ENCODE data around the gene CIAO2A.
"Not testable (repeated sequence)": the region's sequence is repeated elsewhere in the genome, so short reads cannot be mapped to it uniquely, and the experiment has no call there.

The CIAO2A gene

DNA sequence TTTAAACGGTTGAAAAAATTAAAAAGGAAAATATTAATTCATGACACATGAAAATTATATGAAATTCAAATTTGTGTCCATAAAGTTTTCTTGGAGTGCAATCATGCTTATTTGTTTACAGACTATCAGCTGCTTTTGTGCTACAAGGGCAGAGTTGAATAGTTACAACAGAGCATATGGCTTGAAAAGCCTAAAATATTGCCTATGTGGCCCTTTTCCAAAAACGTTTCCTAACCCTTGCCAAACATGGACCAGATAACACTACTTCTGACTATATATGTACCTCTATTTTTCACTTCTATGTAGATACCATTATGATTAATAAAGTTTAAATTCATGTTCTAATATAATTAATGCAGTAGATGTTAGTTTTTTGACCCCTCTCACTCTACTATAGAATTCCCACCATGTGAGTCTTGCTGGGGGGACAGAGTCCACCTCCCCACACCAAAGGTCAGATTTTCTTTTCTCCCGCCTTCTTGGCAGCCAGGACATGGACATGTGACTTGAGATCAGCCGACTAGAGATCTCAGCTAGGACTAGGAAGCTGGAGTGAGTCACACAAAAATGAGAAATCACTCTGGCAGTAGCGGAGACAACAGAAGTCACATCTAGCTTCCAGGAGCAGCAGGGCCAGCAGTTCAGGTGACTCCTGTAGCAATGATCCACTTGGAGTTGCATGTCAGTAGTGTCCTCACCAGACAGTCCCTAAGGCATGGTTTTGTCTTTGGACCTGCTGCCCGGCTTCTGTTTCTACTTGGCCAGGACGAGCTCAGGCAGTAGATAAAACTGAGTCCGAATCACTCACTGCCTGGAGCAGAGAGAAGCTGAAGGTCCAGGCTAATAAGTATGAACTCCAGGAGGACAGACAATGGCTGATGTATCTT is 22.4 kb downstream of the CIAO2A start:
- no peak for TF ChIP-seq CTCF (IDR thresholded peaks at IDR 0.05; ENCODE audit: low read length, missing control alignments)
- peak; percentile 90 for DNase-seq (ENCODE audit: low read depth)
- H3K4me3 ChIP-seq (replicated peaks; ENCODE audit: low read depth, low read length): no peak overlapping the region

- H3K4me3 ChIP-seq (replicated peaks; ENCODE audit: low read depth, low read length): no peak overlapping the region
- DNase-seq (ENCODE audit: low read depth): no peak
- no peak for TF ChIP-seq CTCF (IDR thresholded peaks at IDR 0.05; ENCODE audit: low read length, missing control alignments)
Observed at GRCh38 chr15:64070106-64070505, 23.5 kb downstream of the CIAO2A start.

DNA sequence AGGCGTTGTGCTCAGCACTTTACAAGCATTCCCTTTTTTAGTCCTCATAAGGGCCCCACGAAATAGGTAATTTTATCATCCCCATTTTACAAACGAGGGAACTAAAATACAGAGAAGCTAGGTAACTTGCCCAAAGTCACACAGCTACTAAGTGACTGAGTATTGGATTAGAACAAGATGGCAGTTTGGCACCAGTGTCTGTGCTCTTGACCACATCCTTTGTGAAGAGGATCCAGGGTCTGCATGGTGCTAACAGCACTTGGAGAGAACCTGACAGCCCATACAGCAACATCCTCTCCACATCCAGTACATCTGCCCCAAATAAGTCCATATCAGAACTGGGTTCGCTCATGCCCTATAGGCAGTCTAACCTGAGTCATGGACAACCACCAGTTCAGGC is 25.5 kb downstream of the CIAO2A start:
- TF ChIP-seq CTCF (IDR thresholded peaks at IDR 0.05; ENCODE audit: low read length, missing control alignments): no peak
- DNase-seq (ENCODE audit: low read depth): no peak
- no peak overlapping the region for H3K4me3 ChIP-seq (replicated peaks; ENCODE audit: low read depth, low read length)

- peak; percentile 69 for DNase-seq (ENCODE audit: low read depth)
- H3K4me3 ChIP-seq (replicated peaks; ENCODE audit: low read depth, low read length): no peak overlapping the region
- peak; percentile 73 for TF ChIP-seq CTCF (IDR thresholded peaks at IDR 0.05; ENCODE audit: low read length, missing control alignments)
Observed at GRCh38 chr15:64067564-64068030, 26.0 kb downstream of the CIAO2A start.

DNA sequence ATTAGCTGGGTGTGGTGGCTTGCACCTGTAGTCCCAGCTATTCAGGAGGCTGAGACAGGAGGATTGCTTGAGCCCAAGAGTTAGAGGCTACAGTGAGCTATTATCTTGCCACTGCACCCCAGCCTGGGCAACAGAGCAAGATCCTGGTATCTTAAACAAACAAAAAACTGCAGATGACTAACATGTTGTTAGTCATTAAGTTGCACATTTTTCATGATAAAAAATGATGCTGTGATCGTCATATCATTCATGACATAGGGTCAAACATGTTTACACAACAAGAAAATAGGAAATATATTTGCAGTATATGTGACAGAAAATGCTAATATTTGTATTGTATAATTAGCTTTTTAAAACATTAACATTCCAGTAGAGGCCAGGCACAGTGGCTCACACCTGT is 27.2 kb downstream of the CIAO2A start:
- TF ChIP-seq CTCF (IDR thresholded peaks at IDR 0.05; ENCODE audit: low read length, missing control alignments): no peak
- H3K4me3 ChIP-seq (replicated peaks; ENCODE audit: low read depth, low read length): no peak overlapping the region

GRCh38 chr15:64060716-64061115 is 32.9 kb downstream of the CIAO2A start:
- TF ChIP-seq CTCF (IDR thresholded peaks at IDR 0.05; ENCODE audit: low read length, missing control alignments): no peak
- no peak for DNase-seq (ENCODE audit: low read depth)
- H3K4me3 ChIP-seq (replicated peaks; ENCODE audit: low read depth, low read length): no peak overlapping the region

More for the DNA sequence above, 27.2 kb downstream of the CIAO2A start:
- no peak for DNase-seq (ENCODE audit: low read depth)

- H3K4me3 ChIP-seq (replicated peaks; ENCODE audit: low read depth, low read length); DNase-seq (ENCODE audit: low read depth): not testable (repeated sequence)
Observed at GRCh38 chr15:64059104-64059503, 34.5 kb downstream of the CIAO2A start.

Measured in fibroblast of pulmonary artery (primary cell).